Testis (tissue), 5 donors: ENCODE results near the gene ZFPM1. TPM values are rescaled to one million over a fixed set of nuclear protein-coding genes. Genes with fewer than 3 reads are reported as not detected.

Experiments used
- DNase-seq: peaks from one replicate; pipeline ENCODE4 v3.0.0-alpha.2; 2019
- H3K27ac ChIP-seq, 2 donors: fragments of 200-600 bp; sonication (generic); one replicate each; pipeline ENCODE4 v1.5.1; 2019
- H3K27me3 ChIP-seq: fragments of 200-600 bp; sonication (generic); one replicate; pipeline ENCODE4 v1.5.1; 2019
- H3K36me3 ChIP-seq: fragments of 200-600 bp; sonication (generic); one replicate; pipeline ENCODE4 v1.5.1; 2017; ENCODE audit warnings: low read depth; ENCODE audit errors: missing control alignments
- H3K4me1 ChIP-seq: fragments of 200-600 bp; sonication (generic); one replicate; pipeline ENCODE4 v1.5.1; 2019
- H3K4me3 ChIP-seq, 2 donors: fragments of 200-600 bp; sonication (generic); one replicate each; pipeline ENCODE4 v1.5.1; 2017 to 2019
- H3K9me3 ChIP-seq: fragments of 200-600 bp; sonication (generic); one replicate; pipeline ENCODE4 v1.5.1; 2017
- POLR2A ChIP-seq: fragments of 450-650 bp; IDR thresholded peaks from one replicate; pipeline ENCODE4 v1.6.1; 2017; ENCODE audit warnings: antibody characterized with exemption, mild to moderate bottlenecking, moderate library complexity
- WGBS, 2 donors: methylation state at CpG; one replicate each; pipeline ENCODE4 v1.1.5; 2018; 5-methylcytosine and 5-hydroxymethylcytosine counted together
- intact Hi-C: fragments of 100-400 bp; cut with DNase I; formaldehyde crosslinking; loops from one replicate; pipeline ENCODE4 v1.15.1; 2023; ENCODE audit warnings: low total_unique reads
- long read RNA-seq, 2 donors: transcript quantifications; one replicate each; lab custom pipeline, GENCODE V29; 2026
- polyA plus RNA-seq: library from polyadenylated mRNA; stranded (reverse); fragments of 350-450 nt; fragmentation: Illumina TruSeq; extraction: RNeasy Lipid Tissue Mini Kit (QIAGEN cat#74804); gene quantifications from one replicate; pipeline ENCODE4 v1.2.3, GENCODE V29; 2014; ENCODE audit warnings: low read depth, low replicate concordance; ENCODE audit not compliant: insufficient read depth
- total RNA-seq, 2 donors: library from RNA; depleted of rRNA; stranded (reverse); fragments of >200 nt; gene quantifications; one replicate each; pipeline ENCODE4 v1.2.3, GENCODE V29; 2016
- TF ChIP-seq, protein P1 (sequence below), 3 experiments: fragments of 450-650 bp in 2 of 3; fragments of 200-600 bp in 1 of 3; sonication (generic) in 1 of 3; IDR thresholded peaks; one replicate each; pipeline ENCODE4 v1.5.1; 2016 to 2019; ENCODE audit warnings: antibody characterized with exemption in 3 of 3, mild to moderate bottlenecking in 2 of 3, moderate library complexity in 1 of 3

The ZFPM1 gene
- total RNA-seq = 10 to 100 TPM; 23.9 to 25.1 TPM
- 12.8 TPM for polyA plus RNA-seq
- long read RNA-seq, donor 1, full-length matches to known transcripts = 6 of 6 reads
- long read RNA-seq, donor 1, partial matches to known transcripts = 0 of 6 reads
- long read RNA-seq, donor 1, other reads (novel, unspliced or antisense) = 0 of 6 reads
- long read RNA-seq, donor 2, full-length matches to known transcripts = 1 of 1 reads
- long read RNA-seq, donor 2, partial matches to known transcripts = 0 of 1 reads
- long read RNA-seq, donor 2, other reads (novel, unspliced or antisense) = 0 of 1 reads

GRCh38 chr16:88453217-88453531 lies at the start of gene ZFPM1:
TSS of gene ZFPM1 (plus strand) at chr16:88453280. CDS start at chr16:88453639, 359 bp downstream.
- Histone ChIP-seq H3K4me3 (peak within 1 kb of the TSS; percentile 56 to 64), H3K4me1 (peaks cover 22% of the 10 kb centered on the region), H3K27ac (peak within 1 kb of the TSS; percentile 49 to 74), H3K36me3 (no peaks in the 10 kb centered on the region), H3K9me3 (no peaks in the 10 kb centered on the region), H3K27me3 (no peaks in the 10 kb centered on the region)
- WGBS, 2 donors = 0% methylated on average over 16 of the region's 57 CpGs; no CpG with 5 or more reads in 1 of the 2 donors
- intact Hi-C loops = no loop called here
- TF ChIP-seq POLR2A = no peak
- TF ChIP-seq, protein P1, sequence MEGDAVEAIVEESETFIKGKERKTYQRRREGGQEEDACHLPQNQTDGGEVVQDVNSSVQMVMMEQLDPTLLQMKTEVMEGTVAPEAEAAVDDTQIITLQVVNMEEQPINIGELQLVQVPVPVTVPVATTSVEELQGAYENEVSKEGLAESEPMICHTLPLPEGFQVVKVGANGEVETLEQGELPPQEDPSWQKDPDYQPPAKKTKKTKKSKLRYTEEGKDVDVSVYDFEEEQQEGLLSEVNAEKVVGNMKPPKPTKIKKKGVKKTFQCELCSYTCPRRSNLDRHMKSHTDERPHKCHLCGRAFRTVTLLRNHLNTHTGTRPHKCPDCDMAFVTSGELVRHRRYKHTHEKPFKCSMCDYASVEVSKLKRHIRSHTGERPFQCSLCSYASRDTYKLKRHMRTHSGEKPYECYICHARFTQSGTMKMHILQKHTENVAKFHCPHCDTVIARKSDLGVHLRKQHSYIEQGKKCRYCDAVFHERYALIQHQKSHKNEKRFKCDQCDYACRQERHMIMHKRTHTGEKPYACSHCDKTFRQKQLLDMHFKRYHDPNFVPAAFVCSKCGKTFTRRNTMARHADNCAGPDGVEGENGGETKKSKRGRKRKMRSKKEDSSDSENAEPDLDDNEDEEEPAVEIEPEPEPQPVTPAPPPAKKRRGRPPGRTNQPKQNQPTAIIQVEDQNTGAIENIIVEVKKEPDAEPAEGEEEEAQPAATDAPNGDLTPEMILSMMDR (IDR thresholded peaks at IDR 0.05) = no peak
- DNase-seq = no peak

- Histone ChIP-seq H3K36me3 (no peaks in the 10 kb centered on the region), H3K4me1 (no peaks in the 10 kb centered on the region), H3K27me3 (no peaks in the 10 kb centered on the region), H3K9me3 (no peaks in the 10 kb centered on the region), H3K27ac (no peak overlapping the region), H3K4me3 (no peak overlapping the region)
- no peak for DNase-seq
- WGBS, 2 donors = 89 to 92% methylated on average over 15 to 22 of the region's 22 CpGs
- intact Hi-C loops = no loop called here
- TF ChIP-seq, protein P1 (IDR thresholded peaks at IDR 0.05) = no peak
- TF ChIP-seq POLR2A = no peak
Measured at GRCh38 chr16:88403794-88404581, 49.1 kb upstream of the ZFPM1 start.

DNA sequence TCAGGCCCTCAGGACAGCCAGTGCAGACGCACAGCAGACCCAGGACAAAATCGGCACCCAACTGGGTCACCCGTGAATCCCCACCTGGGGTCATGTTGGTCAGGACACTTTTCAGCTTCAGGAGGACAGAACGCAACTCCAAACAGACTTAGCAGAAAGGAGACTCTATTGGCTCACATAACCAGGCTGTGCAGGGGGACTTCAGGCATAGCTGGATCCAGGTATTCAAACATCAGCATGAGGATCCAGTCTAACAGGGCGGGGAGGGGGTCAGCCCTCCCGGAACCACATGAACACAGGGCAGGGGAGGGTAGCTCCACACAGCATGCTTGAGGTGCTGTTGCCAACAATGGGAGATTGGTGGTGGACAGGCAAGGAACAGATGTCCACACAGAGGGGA lies 48.3 kb upstream of the ZFPM1 start:
- DNase-seq = no peak
- 94% methylated on average over 6 of the region's 6 CpGs; no CpG with 5 or more reads in 1 of the 2 donors for WGBS, 2 donors
- H3K27me3 ChIP-seq = no peaks in the 10 kb centered on the region

GRCh38 chr16:88405216-88406060 lies 47.6 kb upstream of the ZFPM1 start:
- DNase-seq = no peak
- H3K9me3 ChIP-seq = no peaks in the 10 kb centered on the region
- 57 to 75% methylated on average over 10 to 29 of the region's 29 CpGs for WGBS, 2 donors
- H3K27me3 ChIP-seq = no peaks in the 10 kb centered on the region
- H3K27ac ChIP-seq = no peak overlapping the region
- H3K36me3 ChIP-seq = no peaks in the 10 kb centered on the region
- intact Hi-C loops = no loop called here
- no peak overlapping the region for H3K4me3 ChIP-seq
- H3K4me1 ChIP-seq = no peaks in the 10 kb centered on the region
- TF ChIP-seq, protein P1 (IDR thresholded peaks at IDR 0.05) = no peak
- no peak for TF ChIP-seq POLR2A

More for the DNA sequence above, 48.3 kb upstream of the ZFPM1 start:
- H3K4me1 ChIP-seq = no peaks in the 10 kb centered on the region
- intact Hi-C loops = no loop called here
- TF ChIP-seq, protein P1 (IDR thresholded peaks at IDR 0.05) = no peak
- TF ChIP-seq POLR2A = no peak
- H3K4me3 ChIP-seq = no peak overlapping the region
- H3K9me3 ChIP-seq = no peaks in the 10 kb centered on the region
- H3K27ac ChIP-seq = no peak overlapping the region
- H3K36me3 ChIP-seq = no peaks in the 10 kb centered on the region
